ENCODE data around the gene ATP9B.
"Not testable (repeated sequence)": the region's sequence is repeated elsewhere in the genome, so short reads cannot be mapped to it uniquely, and the experiment has no call there.

Gene ATP9B

GRCh38 chr18:79321625-79322405 is 252.6 kb downstream of the ATP9B start:
- H3K36me3 ChIP-seq (ENCODE audit: control insufficient read depth, insufficient read depth, low read length), result no peaks in the 10 kb centered on the region
- TF ChIP-seq CTCF (IDR thresholded peaks at IDR 0.05; ENCODE audit: insufficient read depth, low read length, poor library complexity, severe bottlenecking), result no peak
- H3K4me3 ChIP-seq (replicated peaks; ENCODE audit: low read depth, low read length), result no peak overlapping the region
- H3K27me3 ChIP-seq (replicated peaks; ENCODE audit: control insufficient read depth, insufficient read depth, low read length), result no peaks in the 10 kb centered on the region
- DNase-seq (ENCODE audit: extremely low read depth, insufficient read length), result no peak

- no peak overlapping the region for H3K4me3 ChIP-seq (replicated peaks; ENCODE audit: low read depth, low read length)
- no peaks in the 10 kb centered on the region for H3K27me3 ChIP-seq (replicated peaks; ENCODE audit: control insufficient read depth, insufficient read depth, low read length)
- H3K36me3 ChIP-seq (ENCODE audit: control insufficient read depth, insufficient read depth, low read length), result no peaks in the 10 kb centered on the region; the same call in 1 of the 2 replicates
- TF ChIP-seq CTCF (IDR thresholded peaks at IDR 0.05; ENCODE audit: insufficient read depth, low read length, poor library complexity, severe bottlenecking), result no peak
- DNase-seq (ENCODE audit: extremely low read depth, insufficient read length), result no peak
These were observed 253.2 kb downstream of the ATP9B start for GRCh38 chr18:79322441-79322840.

GRCh38 chr18:79323471-79323870 is 254.3 kb downstream of the ATP9B start:
- TF ChIP-seq CTCF (IDR thresholded peaks at IDR 0.05; ENCODE audit: insufficient read depth, low read length, poor library complexity, severe bottlenecking), result no peak
- H3K4me3 ChIP-seq (replicated peaks; ENCODE audit: low read depth, low read length), result no peak overlapping the region
- no peak for DNase-seq (ENCODE audit: extremely low read depth, insufficient read length)
- H3K27me3 ChIP-seq (replicated peaks; ENCODE audit: control insufficient read depth, insufficient read depth, low read length), result no peaks in the 10 kb centered on the region
- no peaks in the 10 kb centered on the region; the same call in 1 of the 2 replicates for H3K36me3 ChIP-seq (ENCODE audit: control insufficient read depth, insufficient read depth, low read length)

GRCh38 chr18:79326413-79327198 is 257.4 kb downstream of the ATP9B start:
- no peak for TF ChIP-seq CTCF (IDR thresholded peaks at IDR 0.05; ENCODE audit: insufficient read depth, low read length, poor library complexity, severe bottlenecking)
- H3K27me3 ChIP-seq (replicated peaks; ENCODE audit: control insufficient read depth, insufficient read depth, low read length), result no peaks in the 10 kb centered on the region
- no peak overlapping the region for H3K4me3 ChIP-seq (replicated peaks; ENCODE audit: low read depth, low read length)
- DNase-seq (ENCODE audit: extremely low read depth, insufficient read length), result no peak
- H3K36me3 ChIP-seq (ENCODE audit: control insufficient read depth, insufficient read depth, low read length), result no peaks in the 10 kb centered on the region; the same call in none of the 2 replicates

- no peak for TF ChIP-seq CTCF (IDR thresholded peaks at IDR 0.05; ENCODE audit: insufficient read depth, low read length, poor library complexity, severe bottlenecking)
- DNase-seq (ENCODE audit: extremely low read depth, insufficient read length), result no peak
- H3K4me3 ChIP-seq (replicated peaks; ENCODE audit: low read depth, low read length), result no peak overlapping the region
- H3K27me3 ChIP-seq (replicated peaks; ENCODE audit: control insufficient read depth, insufficient read depth, low read length), result no peaks in the 10 kb centered on the region
- no peaks in the 10 kb centered on the region; the same call in none of the 2 replicates for H3K36me3 ChIP-seq (ENCODE audit: control insufficient read depth, insufficient read depth, low read length)
These were observed 258.1 kb downstream of the ATP9B start for GRCh38 chr18:79327199-79327721.

GRCh38 chr18:79327915-79328314 is 258.7 kb downstream of the ATP9B start:
- DNase-seq (ENCODE audit: extremely low read depth, insufficient read length); H3K36me3 ChIP-seq (ENCODE audit: control insufficient read depth, insufficient read depth, low read length); H3K4me3 ChIP-seq (replicated peaks; ENCODE audit: low read depth, low read length); H3K27me3 ChIP-seq (replicated peaks; ENCODE audit: control insufficient read depth, insufficient read depth, low read length): not testable (repeated sequence)

All from GM06990 (cell line).